HCT116 (cell line): ENCODE measurements around the gene EXOC6B. TPM values are rescaled to one million over a fixed set of nuclear protein-coding genes. Genes with fewer than 3 reads are reported as not detected.

ENCODE experiments used
- ATAC-seq: fragments of 200-7000 bp; cut with Tn5 transposase; 2 replicates; pipeline ENCODE4 v1.9.1; 2020; ENCODE audit warnings: mild to moderate bottlenecking, moderate library complexity
- BruUV-seq: library from RNA; stranded (reverse); fragments of 400-500 nt; replicated peaks from 2 replicates; lab custom pipeline; 2021; lab: Mats Ljungman, UMichigan
- CTCF ChIA-PET: fragments of 300-600 bp; sonication (Branson Sonifier 250); formaldehyde crosslinking; loops from one replicate; lab custom pipeline; 2021; ENCODE audit warnings: antibody characterized with exemption; lab: Charles Lee
- POLR2A ChIA-PET: fragments of 300-600, 350-600 bp; sonication (Branson Sonifier 250); formaldehyde crosslinking; loops from one replicate; lab custom pipeline; 2021; ENCODE audit warnings: antibody characterized with exemption; lab: Charles Lee
- RAD21 ChIA-PET, 2 experiments: fragments of 300-600 bp; sonication (Branson Sonifier 250); formaldehyde crosslinking; loops; one replicate each; lab custom pipeline; 2023; ENCODE audit warnings: low total read pairs in 2 of 2; ENCODE audit not compliant: uncharacterized antibody in 2 of 2, unreplicated experiment in 2 of 2, low non-redundant PET in 1 of 2; lab: Charles Lee
- DNase-seq: peaks from one replicate; pipeline ENCODE4 v3.0.0-alpha.2; 2010; ENCODE audit warnings: low read depth, low spot score
- H2AFZ ChIP-seq: fragments of 200-600 bp; shearing (Covaris generic), sonication (generic); 2 replicates; pipeline ENCODE4 v1.6.1; 2017; ENCODE audit warnings: low read depth, mixed run types, mixed read lengths, antibody characterized with exemption, low read length; ENCODE audit not compliant: poor library complexity, severe bottlenecking
- H3K27ac ChIP-seq: 2 replicates; pipeline ENCODE4 v1.5.1; 2012; ENCODE audit warnings: low read depth, low read length
- H3K27me3 ChIP-seq: fragments of 200-600 bp; sonication (generic); 2 replicates; pipeline ENCODE4 v1.6.1; 2016; ENCODE audit warnings: mixed run types, low read length, mixed read lengths; ENCODE audit not compliant: insufficient read depth
- H3K36me3 ChIP-seq, 2 experiments: fragments of 200-500 bp in 1 of 2; fragments of 200-600 bp in 1 of 2; sonication (Bioruptor generic) in 1 of 2; sonication (generic) in 1 of 2; 2 replicates each; pipeline versions ENCODE4 v1.5.1 to v1.6.1; 2014 to 2016; ENCODE audit warnings: low read length in 2 of 2, inconsistent platforms in 1 of 2, mixed read lengths in 1 of 2, mixed run types in 1 of 2; ENCODE audit not compliant: insufficient read depth in 2 of 2, control insufficient read depth in 1 of 2
- H3K4me1 ChIP-seq, 2 experiments: fragments of 200-600 bp in 1 of 2; sonication (generic) in 1 of 2; 2 replicates each; pipeline versions ENCODE4 v1.5.1 to v1.6.1; 2012 to 2017; ENCODE audit warnings: low read length in 2 of 2, inconsistent platforms in 1 of 2, mild to moderate bottlenecking in 1 of 2, mixed read lengths in 1 of 2, mixed run types in 1 of 2, moderate library complexity in 1 of 2; ENCODE audit not compliant: insufficient read depth in 2 of 2, control insufficient read depth in 1 of 2
- H3K4me2 ChIP-seq: fragments of 200-600 bp; sonication (generic); 2 replicates; pipeline ENCODE4 v1.6.1; 2017; ENCODE audit warnings: mixed run types, low read length, mixed read lengths
- H3K4me3 ChIP-seq, 2 experiments: fragments of 200-600 bp in 1 of 2; sonication (generic) in 1 of 2; replicated peaks in 1 of 2; 2 replicates each; pipeline ENCODE4 v1.5.1; 2011 to 2016; ENCODE audit warnings: low read length in 2 of 2, control low read depth in 1 of 2, low read depth in 1 of 2, mild to moderate bottlenecking in 1 of 2, mixed read lengths in 1 of 2, mixed run types in 1 of 2
- H3K79me2 ChIP-seq: fragments of 200-600 bp; sonication (generic); 2 replicates; pipeline ENCODE4 v1.6.1; 2017; ENCODE audit warnings: mild to moderate bottlenecking, mixed run types, low read length, moderate library complexity, mixed read lengths; ENCODE audit not compliant: insufficient read depth
- H3K9ac ChIP-seq: fragments of 200-600 bp; sonication (generic); 2 replicates; pipeline ENCODE4 v1.6.1; 2016; ENCODE audit warnings: low read length, mixed read lengths
- H3K9me2 ChIP-seq: fragments of 200-600 bp; sonication (generic), shearing (Covaris generic); 2 replicates; pipeline ENCODE4 v1.6.1; 2017; ENCODE audit warnings: mixed run types, mild to moderate bottlenecking, moderate library complexity; ENCODE audit not compliant: insufficient read depth
- H3K9me3 ChIP-seq, 2 experiments: fragments of 200-500 bp in 1 of 2; fragments of 200-600 bp in 1 of 2; sonication (Bioruptor generic) in 1 of 2; sonication (generic) in 1 of 2; 2 replicates each; pipeline ENCODE4 v1.6.1; 2014 to 2017; ENCODE audit warnings: low read length in 2 of 2, mixed read lengths in 2 of 2, inconsistent platforms in 1 of 2, low read depth in 1 of 2, mild to moderate bottlenecking in 1 of 2, mixed run types in 1 of 2, moderate library complexity in 1 of 2; ENCODE audit not compliant: control insufficient read depth in 1 of 2, insufficient read depth in 1 of 2
- H4K20me1 ChIP-seq: fragments of 200-600 bp; sonication (generic), shearing (Covaris generic); 2 replicates; pipeline ENCODE4 v1.6.1; 2017; ENCODE audit warnings: mixed run types, mild to moderate bottlenecking, moderate library complexity; ENCODE audit not compliant: insufficient read depth
- ATF3 ChIP-seq: IDR thresholded peaks from 2 replicates; pipeline ENCODE4 v1.6.1; 2012
- CEBPB ChIP-seq: IDR thresholded peaks from 2 replicates; pipeline ENCODE4 v1.6.1; 2012; ENCODE audit warnings: low read depth
- CTCF ChIP-seq, 3 experiments: fragments of 200-600 bp in 1 of 3; sonication (generic) in 1 of 3; IDR thresholded peaks in 2 of 3; conservative IDR thresholded peaks in 1 of 3; 2 replicates each; pipeline ENCODE4 v1.5.1; 2012 to 2017; ENCODE audit warnings: low read depth in 2 of 3, low read length in 2 of 3, antibody characterized with exemption in 1 of 3, borderline replicate concordance in 1 of 3, control low read depth in 1 of 3, mild to moderate bottlenecking in 1 of 3, mixed read lengths in 1 of 3, mixed run types in 1 of 3, moderate library complexity in 1 of 3; ENCODE audit not compliant: insufficient read depth in 1 of 3
- FOSL1 ChIP-seq: IDR thresholded peaks from 2 replicates; pipeline ENCODE4 v1.6.1; 2012; ENCODE audit warnings: low read depth
- MAX ChIP-seq: IDR thresholded peaks from 2 replicates; pipeline ENCODE4 v1.6.1; 2012
- POLR2A ChIP-seq: IDR thresholded peaks from 2 replicates; pipeline ENCODE4 v1.7.0; 2011; ENCODE audit warnings: borderline replicate concordance; ENCODE audit not compliant: insufficient read depth, insufficient read length; ENCODE audit errors: extremely low read depth
- RAD21 ChIP-seq: IDR thresholded peaks from 2 replicates; pipeline ENCODE4 v1.6.1; 2012; ENCODE audit warnings: low read depth, mild to moderate bottlenecking
- SIN3A ChIP-seq: IDR thresholded peaks from 2 replicates; pipeline ENCODE4 v1.6.1; 2012; ENCODE audit warnings: low read depth
- TCF7L2 ChIP-seq: IDR thresholded peaks from 2 replicates; pipeline ENCODE4 v1.7.0; 2011; ENCODE audit warnings: borderline replicate concordance, inconsistent platforms; ENCODE audit not compliant: insufficient read depth, insufficient read length; ENCODE audit errors: extremely low read depth
- YY1 ChIP-seq: IDR thresholded peaks from 2 replicates; pipeline ENCODE4 v1.6.1; 2011; ENCODE audit warnings: low read length, low read depth, moderate library complexity, mild to moderate bottlenecking; ENCODE audit not compliant: insufficient replicate concordance; ENCODE audit errors: extremely low read depth
- ZNF274 ChIP-seq: fragments of 200-500 bp; sonication (Bioruptor generic); IDR thresholded peaks from 2 replicates; pipeline ENCODE4 v1.6.1; 2014; ENCODE audit warnings: mild to moderate bottlenecking, low read depth, low read length, inconsistent platforms
- intact Hi-C: fragments of 100-400 bp; cut with micrococcal nuclease; formaldehyde crosslinking; loops from 2 replicates; pipeline ENCODE4 v1.10.0; 2022
- total RNA-seq: library from RNA; stranded (reverse); gene quantifications from one replicate; pipeline ENCODE4 v1.2.1, GENCODE V29; 2021; ENCODE audit not compliant: unreplicated experiment

EXOC6B gene
- total RNA-seq, 1 experiment from 2014 or later: 25.4 TPM

GRCh38 chr2:72126186-72127100, 699.4 kb downstream of the EXOC6B start:
- Histone ChIP-seq H3K79me2 (no peaks in the 10 kb centered on the region), H3K27ac (no peak overlapping the region), H3K9ac (no peak overlapping the region), H3K4me1 (no peaks in the 10 kb centered on the region), H3K9me3 (no peaks in the 10 kb centered on the region), H3K27me3 (no peaks in the 10 kb centered on the region), H2AFZ (no peak overlapping the region), H3K4me3 (no peak overlapping the region), H4K20me1 (no peaks in the 10 kb centered on the region), H3K36me3 (no peaks in the 10 kb centered on the region), H3K9me2 (no peaks in the 10 kb centered on the region), H3K4me2 (no peak overlapping the region)
- TF ChIP-seq SIN3A: no peak
- no peak for TF ChIP-seq FOSL1
- no peak for TF ChIP-seq TCF7L2
- no peak for TF ChIP-seq POLR2A
- TF ChIP-seq YY1: no peak
- TF ChIP-seq RAD21: no peak
- TF ChIP-seq ATF3: no peak
- TF ChIP-seq CEBPB: no peak
- TF ChIP-seq MAX: no peak
- TF ChIP-seq ZNF274: no peak
- no peak for TF ChIP-seq CTCF (IDR thresholded peaks at IDR 0.05 in 2 of 3, conservative IDR thresholded peaks at IDR 0.05 in 1 of 3; ENCODE audit: borderline replicate concordance in 1 of 3, insufficient read depth in 1 of 3, low read depth in 2 of 3, low read length in 2 of 3)
- ChIA-PET RAD21 (no interaction called here), CTCF (interaction anchor here (1.5 kb wide), 1 partner anchor 202 kb away, joined by 3 read pairs; no protein-coding TSS in a partner anchor), POLR2A (no interaction called here)
- BruUV-seq: no TSS peak
- DNase-seq (no peak), ATAC-seq (no peak)
- intact Hi-C loops: no loop called here

Other genes starting within 250 kb of the EXOC6B start
- gene SPR, start 61.4 kb upstream of the EXOC6B start, total RNA-seq: 66.9 TPM
- gene EMX1, start 91.5 kb upstream of the EXOC6B start, total RNA-seq: 3.1 TPM
- gene SFXN5, start 245.7 kb upstream of the EXOC6B start, total RNA-seq: 10.0 TPM